Activated naive CD8-positive, alpha-beta T cell treated with anti-CD3 and anti-CD28 coated beads, Interleukin-2, amount 10 ng/mL, durations not matched to agents 7 days and 5 days (primary cell): ENCODE results near the gene GPX4. TPM values are rescaled to one million over a fixed set of nuclear protein-coding genes. Genes with fewer than 3 reads are reported as not detected.
"Not testable (repeated sequence)": the region's sequence is repeated elsewhere in the genome, so short reads cannot be mapped to it uniquely, and the experiment has no call there.

Experiments used
- ATAC-seq: fragments of 150-1000 bp; cut with Tn5 transposase; one replicate; pipeline ENCODE4 v1.10.0; 2021; ENCODE audit warnings: low read depth, moderate library complexity
- POLR2A ChIA-PET: fragments of 350-600 bp; sonication (Branson Sonifier 250); formaldehyde crosslinking; loops from one replicate; lab custom pipeline; 2021; ENCODE audit warnings: antibody characterized with exemption; lab: Charles Lee
- DNase-seq: peaks from one replicate; pipeline ENCODE4 v3.0.0; 2021
- H3K27ac Mint-ChIP-seq: one replicate; pipeline ENCODE4 v1.8.0; 2022; ENCODE audit warnings: mild to moderate bottlenecking, mixed read lengths
- H3K27me3 Mint-ChIP-seq: one replicate; pipeline ENCODE4 v1.8.0; 2022; ENCODE audit warnings: mild to moderate bottlenecking, moderate library complexity, mixed read lengths
- H3K36me3 Mint-ChIP-seq: one replicate; pipeline ENCODE4 v1.8.0; 2021; ENCODE audit warnings: mild to moderate bottlenecking, mixed read lengths
- H3K4me1 Mint-ChIP-seq: one replicate; pipeline ENCODE4 v1.8.0; 2021; ENCODE audit warnings: mixed read lengths
- H3K4me3 Mint-ChIP-seq: one replicate; pipeline ENCODE4 v1.8.0; 2022; ENCODE audit warnings: mild to moderate bottlenecking, moderate library complexity, mixed read lengths
- H3K9me3 Mint-ChIP-seq: one replicate; pipeline ENCODE4 v1.8.0; 2021; ENCODE audit warnings: mixed read lengths
- total RNA-seq, 2 experiments: library from RNA; stranded (reverse); gene quantifications; one replicate each; pipeline ENCODE4 v1.2.3, GENCODE V29; 2021

GPX4 gene
- total RNA-seq, 2 experiments from 2014 or later, result 194 to 206 TPM

DNA sequence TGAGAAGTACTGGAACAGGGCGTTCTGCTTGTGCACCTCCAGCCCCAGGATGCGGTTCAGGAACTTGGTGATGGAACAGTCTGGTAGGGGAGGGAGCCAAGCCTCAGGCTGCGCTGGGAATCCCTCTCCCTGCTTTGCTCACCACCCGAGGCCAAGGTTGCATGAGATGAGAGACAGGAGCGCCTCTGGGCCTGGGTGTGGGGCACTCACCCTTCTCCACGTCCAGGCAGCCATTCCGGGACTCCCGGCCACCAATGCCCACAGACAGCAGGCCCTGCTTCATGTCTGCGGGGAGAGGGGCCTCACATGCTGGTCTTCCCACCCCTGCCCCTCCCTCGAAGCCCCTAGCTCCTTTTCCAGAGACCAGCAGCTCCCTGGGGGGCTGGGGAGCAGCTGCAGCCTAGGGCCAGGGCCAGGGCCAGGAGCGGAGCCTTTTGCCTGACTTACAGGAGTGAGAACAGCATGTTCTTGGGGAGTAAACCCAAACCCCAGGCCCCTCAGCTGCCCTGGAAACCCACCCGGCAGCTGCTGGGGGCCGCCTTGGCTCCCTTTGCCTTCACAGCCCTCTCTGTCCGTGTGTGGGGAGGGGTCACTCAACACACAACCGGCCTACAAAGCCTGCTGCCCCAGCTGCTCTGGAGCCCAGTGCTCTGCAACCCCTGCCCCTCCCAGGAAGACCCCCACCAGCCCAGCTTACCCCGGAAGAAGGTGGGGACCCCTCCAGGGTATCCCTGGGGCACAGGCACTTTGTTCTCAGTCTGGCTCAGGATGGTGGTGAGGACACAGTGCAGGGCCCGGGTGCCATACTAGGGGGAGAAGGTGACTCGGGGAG lies 7.2 kb downstream of the GPX4 start:
- Mint-ChIP-seq H3K36me3 (no peaks in the 10 kb centered on the region), H3K27me3 (no peaks in the 10 kb centered on the region), H3K4me1 (no peaks in the 10 kb centered on the region), H3K27ac (no peak overlapping the region), H3K9me3 (no peaks in the 10 kb centered on the region), H3K4me3 (no peak overlapping the region)
- ATAC-seq, result no peak
- no peak for DNase-seq
- POLR2A ChIA-PET, result no interaction called here

DNA sequence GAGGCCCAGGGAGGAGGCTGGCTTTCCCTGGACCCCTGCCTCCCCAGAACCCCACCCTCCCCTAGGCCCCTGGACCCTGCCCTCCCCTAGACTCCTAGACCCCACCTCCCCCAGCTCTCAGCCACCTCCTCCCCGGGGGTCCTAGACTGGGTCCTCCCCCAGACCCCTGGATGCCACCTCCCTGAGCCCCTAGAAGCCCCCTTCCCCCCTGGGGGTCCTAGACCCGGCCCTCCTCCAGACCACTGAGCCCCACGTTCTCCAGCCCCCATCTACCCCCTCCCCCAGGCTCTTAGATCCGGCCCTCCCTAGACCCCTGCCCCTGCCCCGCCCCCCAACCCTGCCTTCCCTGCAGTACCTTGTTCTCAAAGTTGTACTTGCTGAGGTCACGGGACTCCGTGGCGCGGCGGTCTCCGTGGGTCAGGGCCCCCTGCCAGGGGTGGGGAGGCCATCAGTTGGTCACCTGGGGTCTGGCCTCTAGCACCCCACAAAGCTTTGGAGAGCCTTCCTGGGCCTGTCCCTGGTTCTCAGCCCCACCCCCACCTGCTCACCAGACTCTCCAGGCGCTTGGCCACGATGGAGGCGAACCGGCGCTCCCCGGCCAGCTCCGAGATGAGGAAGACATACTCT lies 8.0 kb downstream of the GPX4 start:
- Mint-ChIP-seq H3K9me3 (no peaks in the 10 kb centered on the region), H3K36me3 (no peaks in the 10 kb centered on the region), H3K27me3 (no peaks in the 10 kb centered on the region), H3K27ac (no peak overlapping the region), H3K4me3 (no peak overlapping the region), H3K4me1 (no peaks in the 10 kb centered on the region)
- DNase-seq (no peak), ATAC-seq (no peak)
- POLR2A ChIA-PET, result interaction anchor here (0.6 kb wide), 1 partner anchor 65 kb away, joined by 3 read pairs; no protein-coding TSS in a partner anchor

DNA sequence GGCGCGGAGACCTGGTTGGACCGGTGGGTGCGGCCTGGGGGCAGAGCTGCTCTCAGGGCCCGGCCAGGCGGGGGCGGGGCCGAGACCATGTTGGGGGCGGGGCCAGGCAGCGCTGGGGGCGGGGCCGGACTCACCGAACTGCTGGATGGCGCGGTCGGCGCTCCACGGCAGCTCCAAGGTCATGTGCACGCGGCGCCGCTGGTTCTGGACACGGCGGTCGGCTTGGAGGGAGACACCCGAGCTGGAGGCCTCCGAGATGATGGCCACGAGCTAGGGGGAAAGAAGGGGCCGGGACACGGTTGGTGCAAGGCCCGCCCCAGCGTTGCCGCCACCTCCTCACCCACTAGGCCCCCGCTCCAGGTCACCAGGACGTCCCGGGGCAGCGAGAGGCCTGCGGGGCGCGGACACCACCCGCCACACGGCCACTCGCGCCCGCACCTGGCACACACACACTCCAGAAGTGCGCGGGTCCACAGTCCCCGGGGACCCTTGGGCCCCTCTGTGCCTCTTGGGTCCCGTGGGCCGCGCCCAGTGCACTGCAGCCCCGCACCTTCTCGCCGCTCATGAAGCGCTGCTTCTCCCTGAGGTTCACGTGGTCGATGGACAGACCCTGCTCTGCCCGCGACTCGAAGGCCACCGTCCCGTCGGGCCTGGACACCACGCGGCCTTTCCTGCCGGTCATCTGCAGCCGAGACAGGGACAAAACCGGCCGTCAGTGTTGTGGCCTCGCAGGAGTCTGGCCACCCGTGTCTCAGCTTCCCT lies 8.7 kb downstream of the GPX4 start:
- ATAC-seq (no peak), DNase-seq (no peak)
- H3K4me3 Mint-ChIP-seq, result no peak overlapping the region
- H3K27me3 Mint-ChIP-seq, result no peaks in the 10 kb centered on the region
- no peaks in the 10 kb centered on the region for H3K36me3 Mint-ChIP-seq
- H3K27ac Mint-ChIP-seq, result no peak overlapping the region
- POLR2A ChIA-PET, result interaction anchor here (0.6 to 2.4 kb wide), 3 partner anchors 45 to 80 kb away, joined by 3 to 9 read pairs (median 3); no protein-coding TSS in a partner anchor
- H3K9me3 Mint-ChIP-seq, result no peaks in the 10 kb centered on the region
- no peaks in the 10 kb centered on the region for H3K4me1 Mint-ChIP-seq

DNA sequence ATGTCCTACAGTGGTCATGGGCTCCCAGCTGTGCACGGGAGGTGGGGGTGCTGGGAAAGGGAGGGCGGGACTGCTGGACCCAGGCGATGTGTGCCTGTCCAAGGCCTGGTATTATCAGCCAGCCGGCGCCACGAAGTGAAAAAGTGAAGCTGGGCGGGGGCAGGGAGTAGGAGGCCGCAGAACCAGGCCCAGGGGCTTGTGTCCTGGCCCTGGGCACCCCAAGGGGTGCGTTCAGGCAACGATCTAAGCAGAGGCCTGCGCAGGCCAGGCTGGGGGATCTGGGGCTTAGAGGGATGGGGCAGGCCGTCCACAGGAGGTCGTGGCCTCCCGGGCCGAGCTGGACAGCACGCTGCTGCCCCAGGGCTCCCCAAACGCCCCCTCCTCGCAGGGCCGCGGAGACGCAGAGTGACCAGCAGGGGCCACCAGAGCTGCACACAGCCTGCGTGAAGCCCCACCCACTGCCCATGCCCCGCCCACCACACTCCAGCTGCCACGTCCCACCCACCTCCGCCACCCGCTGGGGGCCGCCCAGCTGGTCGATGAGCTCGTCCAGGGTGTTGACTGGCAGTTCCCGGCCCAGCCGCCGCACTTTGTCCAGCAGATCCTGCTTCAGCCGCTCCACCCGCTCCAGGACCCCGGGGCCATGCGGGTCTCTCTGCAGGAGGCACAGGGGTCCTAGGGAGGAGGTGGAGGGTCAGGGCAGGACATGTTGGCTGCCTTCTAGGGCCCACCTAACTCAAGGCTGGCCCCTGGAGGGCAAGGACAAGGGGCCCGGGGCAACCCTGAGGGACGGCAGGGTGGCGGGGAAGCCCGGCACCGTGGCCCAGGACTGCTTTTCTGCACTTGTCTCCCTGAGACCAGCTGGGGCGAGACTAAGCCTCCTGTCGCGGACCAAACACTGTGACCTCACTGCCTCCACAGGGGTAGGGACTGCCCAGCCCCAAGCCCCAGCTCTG lies 9.5 kb downstream of the GPX4 start:
- H3K27me3 Mint-ChIP-seq, result no peaks in the 10 kb centered on the region
- H3K4me3 Mint-ChIP-seq, result no peak overlapping the region

DNA sequence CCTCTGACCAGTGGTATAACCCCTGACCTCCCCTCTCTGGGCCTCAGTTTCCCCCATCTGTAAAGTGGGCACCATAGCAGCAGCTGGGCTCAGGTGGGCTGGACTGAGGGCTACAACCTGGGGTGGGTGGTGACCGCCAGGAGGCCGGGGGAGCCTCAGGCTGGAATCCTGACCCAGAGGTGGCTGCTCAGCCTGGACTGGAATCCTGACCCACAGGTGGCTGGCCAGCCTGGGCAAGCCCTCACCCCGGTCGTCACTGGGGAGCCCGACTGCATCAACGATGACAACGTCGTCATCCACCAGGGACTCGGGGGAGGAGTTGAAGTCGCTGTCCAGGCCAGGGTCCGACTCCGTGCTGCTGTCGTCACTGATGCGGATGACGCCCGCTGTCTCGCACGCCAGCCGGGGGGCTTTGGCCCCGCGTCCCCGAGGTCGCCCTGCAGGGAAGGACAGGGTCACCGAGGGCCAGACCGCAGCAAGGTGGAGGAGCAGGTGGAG lies 10.2 kb downstream of the GPX4 start:
- no peaks in the 10 kb centered on the region for H3K27me3 Mint-ChIP-seq
- H3K36me3 Mint-ChIP-seq, result no peaks in the 10 kb centered on the region
- H3K4me3 Mint-ChIP-seq, result no peak overlapping the region
- DNase-seq (no peak), ATAC-seq (no peak)
- H3K27ac Mint-ChIP-seq, result no peak overlapping the region
- no peaks in the 10 kb centered on the region for H3K4me1 Mint-ChIP-seq
- H3K9me3 Mint-ChIP-seq, result no peaks in the 10 kb centered on the region
- POLR2A ChIA-PET, result interaction anchor here (0.5 to 2.4 kb wide), 5 partner anchors 17 to 78 kb away, joined by 3 to 9 read pairs (median 3); no protein-coding TSS in a partner anchor

More for the DNA sequence above, 9.5 kb downstream of the GPX4 start:
- no peaks in the 10 kb centered on the region for H3K9me3 Mint-ChIP-seq
- H3K27ac Mint-ChIP-seq, result no peak overlapping the region
- H3K36me3 Mint-ChIP-seq, result no peaks in the 10 kb centered on the region
- ATAC-seq (peak; percentile 75), DNase-seq (peak; percentile 87)
- POLR2A ChIA-PET, result interaction anchor here (0.5 to 2.4 kb wide), 6 partner anchors 18 to 79 kb away, joined by 3 to 9 read pairs (median 4); no protein-coding TSS in a partner anchor
- no peaks in the 10 kb centered on the region for H3K4me1 Mint-ChIP-seq

DNA sequence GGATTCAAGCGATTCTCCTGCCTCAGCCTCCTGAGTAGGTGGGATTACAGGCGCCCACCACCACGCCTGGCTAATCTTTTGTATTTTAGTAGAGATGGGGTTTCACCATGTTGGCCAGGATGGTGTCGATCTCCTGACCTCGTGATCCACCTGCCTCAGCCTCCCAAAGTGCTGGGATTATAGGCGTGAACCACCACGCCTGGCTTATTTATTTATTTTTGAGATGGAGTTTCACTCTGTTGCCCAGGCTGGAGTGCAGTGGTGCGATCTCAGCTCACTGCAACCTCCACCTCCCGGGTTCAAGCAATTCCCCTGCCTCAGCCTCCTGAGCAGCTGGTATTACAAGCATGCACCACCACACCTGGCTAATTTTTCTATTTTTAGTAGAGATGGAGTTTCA lies 10.9 kb downstream of the GPX4 start:
- POLR2A ChIA-PET, result interaction anchor here (2.4 kb wide), 1 partner anchor 77 kb away, joined by 9 read pairs; no protein-coding TSS in a partner anchor
- ATAC-seq, H3K27ac Mint-ChIP-seq, DNase-seq, H3K4me1 Mint-ChIP-seq, H3K27me3 Mint-ChIP-seq, H3K9me3 Mint-ChIP-seq, H3K36me3 Mint-ChIP-seq, H3K4me3 Mint-ChIP-seq: not testable (repeated sequence)

DNA sequence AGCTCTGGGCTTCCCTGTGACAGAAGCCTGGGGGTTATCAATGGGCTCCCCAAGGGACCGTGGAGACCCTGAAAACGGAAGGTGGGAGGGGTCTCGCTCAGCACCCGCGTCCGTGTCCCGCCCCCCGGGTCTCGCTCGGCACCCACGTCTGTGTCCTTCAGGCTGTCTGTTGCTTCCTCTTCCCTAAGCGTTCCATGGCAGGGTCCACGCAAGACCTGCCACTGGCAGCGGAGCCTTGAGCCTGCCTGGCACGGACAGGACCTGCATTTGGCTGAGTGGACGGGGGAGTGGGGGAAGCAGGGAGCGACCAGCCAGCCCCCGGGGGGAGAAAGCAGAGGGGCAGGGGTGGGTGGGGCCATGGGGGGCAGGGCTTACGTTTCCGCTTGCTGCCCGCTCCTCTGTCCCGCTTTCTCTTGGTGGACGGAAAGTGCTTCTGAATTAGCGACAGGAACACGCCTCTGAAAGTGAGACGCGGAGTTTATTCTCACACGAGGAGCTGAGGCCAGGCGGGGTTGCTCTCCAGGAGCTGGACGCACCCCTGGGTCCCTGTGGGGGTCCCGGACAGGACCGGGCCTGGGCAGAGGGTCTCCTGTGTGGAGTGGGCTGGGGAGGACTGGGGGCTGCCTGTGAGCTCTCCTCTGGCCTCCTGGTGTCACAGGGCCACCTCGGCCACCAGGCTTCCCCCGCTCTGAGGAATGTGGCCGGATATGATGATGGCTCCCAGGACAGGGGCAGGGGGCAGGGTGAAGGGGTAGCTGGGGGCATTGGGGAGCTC lies 12.0 kb downstream of the GPX4 start:
- DNase-seq (no peak), ATAC-seq (no peak)
- POLR2A ChIA-PET, result no interaction called here
- Mint-ChIP-seq H3K27me3 (no peaks in the 10 kb centered on the region), H3K9me3 (no peaks in the 10 kb centered on the region), H3K27ac (no peak overlapping the region), H3K4me3 (no peak overlapping the region), H3K4me1 (no peaks in the 10 kb centered on the region), H3K36me3 (peaks cover under 1% of the 10 kb centered on the region)

DNA sequence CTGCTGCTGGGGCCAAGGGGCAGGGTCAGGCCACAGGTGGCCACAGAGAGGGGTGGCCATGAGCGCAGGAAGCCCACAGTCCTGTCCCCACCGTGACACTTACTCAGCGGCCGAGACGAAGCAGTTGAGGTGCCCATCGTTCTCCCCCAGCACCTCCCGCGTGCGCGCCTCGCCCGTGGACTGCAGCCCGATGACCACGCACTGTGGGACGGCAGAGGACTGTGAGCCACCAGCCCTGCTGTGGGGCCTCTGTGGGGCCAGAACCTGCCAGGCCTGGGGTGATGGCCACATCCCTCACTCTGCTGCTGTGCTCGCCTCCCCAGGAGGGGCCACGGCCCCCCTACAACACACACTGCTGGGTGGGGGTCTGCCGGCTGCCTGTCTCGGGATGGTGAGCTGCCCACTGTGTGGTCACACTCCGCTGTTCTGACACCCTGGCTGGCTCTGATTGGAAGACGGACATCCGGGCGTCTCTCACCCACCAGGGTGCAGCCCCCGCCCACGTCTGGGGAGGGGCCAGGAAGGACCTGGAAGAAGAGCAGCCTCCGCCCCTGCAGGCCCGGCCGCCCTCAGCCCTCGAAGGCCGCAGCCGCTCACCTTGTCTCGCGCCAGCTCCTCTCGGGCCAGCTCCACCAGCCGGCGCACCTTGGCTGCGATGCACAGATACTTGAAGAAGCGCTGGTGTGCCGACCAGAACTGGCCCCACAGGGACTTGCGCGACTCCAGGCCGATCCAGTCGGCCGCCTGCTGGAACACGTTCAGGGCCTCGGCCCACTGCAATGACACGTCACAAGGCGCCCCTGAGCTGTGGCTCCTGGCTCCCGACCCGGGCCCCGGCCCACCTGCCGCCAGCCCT lies 13.2 kb downstream of the GPX4 start:
- DNase-seq (no peak), ATAC-seq (no peak)
- H3K4me1 Mint-ChIP-seq, result no peaks in the 10 kb centered on the region
- H3K27me3 Mint-ChIP-seq, result no peaks in the 10 kb centered on the region
- no peak overlapping the region for H3K4me3 Mint-ChIP-seq
- POLR2A ChIA-PET, result no interaction called here
- no peak overlapping the region for H3K27ac Mint-ChIP-seq
- H3K9me3 Mint-ChIP-seq, result no peaks in the 10 kb centered on the region
- H3K36me3 Mint-ChIP-seq, result peaks cover 8% of the 10 kb centered on the region

DNA sequence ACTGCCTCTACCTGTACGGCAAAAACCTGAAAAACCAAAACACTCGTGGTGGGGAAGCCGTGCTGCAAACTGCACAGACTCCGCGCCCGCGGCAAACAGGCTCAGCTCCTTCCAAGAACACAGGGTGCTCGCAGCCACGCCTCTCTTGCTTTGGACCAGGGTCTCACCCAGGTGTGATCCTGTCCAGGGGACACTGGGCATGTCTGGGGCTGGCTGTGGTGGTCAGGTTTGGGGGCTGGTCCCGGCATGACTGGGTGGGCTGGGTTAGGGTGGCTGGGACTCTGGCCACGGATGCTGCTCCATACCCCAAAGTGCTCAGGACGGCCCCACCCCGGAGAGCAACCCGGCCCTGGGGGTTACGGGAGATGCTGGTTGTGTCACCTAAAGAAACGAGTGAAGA lies 13.9 kb downstream of the GPX4 start:
- ATAC-seq (no peak), DNase-seq (no peak)
- POLR2A ChIA-PET, result no interaction called here
- no peaks in the 10 kb centered on the region for H3K27me3 Mint-ChIP-seq
- H3K27ac Mint-ChIP-seq, result no peak overlapping the region
- H3K4me3 Mint-ChIP-seq, result no peak overlapping the region
- no peaks in the 10 kb centered on the region for H3K4me1 Mint-ChIP-seq
- H3K9me3 Mint-ChIP-seq, result no peaks in the 10 kb centered on the region
- H3K36me3 Mint-ChIP-seq, result peaks cover 8% of the 10 kb centered on the region

DNA sequence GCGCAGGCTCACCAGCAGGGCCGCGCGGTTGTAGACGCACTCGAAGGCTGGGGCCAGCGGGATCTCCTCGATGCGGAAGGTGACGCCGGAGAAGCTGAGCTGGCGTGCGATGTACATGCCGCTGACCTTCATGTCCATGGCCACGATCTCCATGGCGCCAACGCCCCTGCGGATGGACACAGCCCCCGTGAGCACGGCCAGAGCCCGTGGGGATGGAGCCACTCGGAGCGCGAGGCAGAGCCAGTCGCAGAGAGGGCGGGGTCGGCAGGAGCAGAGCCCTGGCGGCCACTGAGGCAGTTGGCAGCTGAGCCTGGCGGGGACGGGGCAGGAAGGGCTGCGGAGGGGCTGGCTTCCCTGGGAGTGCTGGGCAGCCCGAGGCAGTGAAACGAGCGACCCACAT lies 15.2 kb downstream of the GPX4 start:
- no peak for DNase-seq
- Mint-ChIP-seq H3K27ac (no peak overlapping the region), H3K4me3 (no peak overlapping the region), H3K27me3 (no peaks in the 10 kb centered on the region), H3K9me3 (no peaks in the 10 kb centered on the region), H3K4me1 (no peaks in the 10 kb centered on the region), H3K36me3 (peaks cover 8% of the 10 kb centered on the region)
- POLR2A ChIA-PET, result no interaction called here
- no peak for ATAC-seq

DNA sequence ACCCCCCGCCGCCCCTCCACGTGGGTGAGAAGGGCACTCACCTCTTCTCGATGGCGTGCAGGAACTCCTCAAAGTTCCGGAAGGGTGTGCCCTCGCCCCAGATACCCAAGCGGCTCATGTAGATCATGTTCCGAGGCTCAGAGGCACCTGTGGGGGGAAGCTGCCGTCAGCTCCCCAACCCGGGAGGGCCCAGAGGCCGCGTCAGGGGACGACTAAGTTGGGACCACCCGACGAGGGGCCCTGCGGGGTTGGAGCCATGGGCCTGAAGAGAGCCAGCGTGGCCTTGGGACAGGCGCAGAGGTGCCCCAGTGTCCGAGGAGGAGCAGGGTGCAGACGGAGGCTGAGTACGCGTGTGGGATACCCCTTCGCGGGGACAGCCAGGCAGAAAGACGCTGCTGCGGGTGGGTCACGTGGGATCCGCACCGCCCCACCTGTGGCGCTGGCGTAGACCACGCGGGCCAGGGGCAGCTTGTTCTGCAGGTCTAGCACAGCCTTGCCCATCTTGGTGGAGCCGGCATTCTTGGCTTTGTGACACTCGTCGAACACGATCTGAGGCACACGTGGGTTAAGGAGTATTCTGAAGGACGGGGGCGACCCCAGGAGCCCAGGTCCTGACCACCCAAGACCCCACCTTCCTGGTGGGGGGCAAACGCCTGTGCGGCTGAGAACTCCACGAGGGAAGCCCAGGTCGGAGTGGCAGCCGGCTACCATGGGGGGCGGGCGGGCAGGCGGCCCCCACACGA lies 15.9 kb downstream of the GPX4 start:
- no peak overlapping the region for H3K4me3 Mint-ChIP-seq
- ATAC-seq, result no peak
- no peaks in the 10 kb centered on the region for H3K4me1 Mint-ChIP-seq
- no peaks in the 10 kb centered on the region for H3K27me3 Mint-ChIP-seq
- no peak for DNase-seq
- H3K27ac Mint-ChIP-seq, result no peak overlapping the region
- H3K9me3 Mint-ChIP-seq, result no peaks in the 10 kb centered on the region
- H3K36me3 Mint-ChIP-seq, result peaks cover 8% of the 10 kb centered on the region
- POLR2A ChIA-PET, result no interaction called here
